Measurements from ENCODE around the gene PNPLA5.

- TF ChIP-seq PATZ1 (CRISPR knock-in tag; IDR thresholded peaks at IDR 0.05; ENCODE audit: borderline replicate concordance): no peak
- TF ChIP-seq, protein P1, sequence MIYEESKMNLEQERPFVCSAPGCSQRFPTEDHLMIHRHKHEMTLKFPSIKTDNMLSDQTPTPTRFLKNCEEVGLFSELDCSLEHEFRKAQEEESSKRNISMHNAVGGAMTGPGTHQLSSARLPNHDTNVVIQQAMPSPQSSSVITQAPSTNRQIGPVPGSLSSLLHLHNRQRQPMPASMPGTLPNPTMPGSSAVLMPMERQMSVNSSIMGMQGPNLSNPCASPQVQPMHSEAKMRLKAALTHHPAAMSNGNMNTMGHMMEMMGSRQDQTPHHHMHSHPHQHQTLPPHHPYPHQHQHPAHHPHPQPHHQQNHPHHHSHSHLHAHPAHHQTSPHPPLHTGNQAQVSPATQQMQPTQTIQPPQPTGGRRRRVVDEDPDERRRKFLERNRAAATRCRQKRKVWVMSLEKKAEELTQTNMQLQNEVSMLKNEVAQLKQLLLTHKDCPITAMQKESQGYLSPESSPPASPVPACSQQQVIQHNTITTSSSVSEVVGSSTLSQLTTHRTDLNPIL (CRISPR knock-in tag; IDR thresholded peaks at IDR 0.05; ENCODE audit: low read depth): no peak
- TF ChIP-seq ZFP3 (CRISPR knock-in tag; IDR thresholded peaks at IDR 0.05): no peak
- no peak for TF ChIP-seq ZFP30 (CRISPR knock-in tag; IDR thresholded peaks at IDR 0.05)
- TF ChIP-seq RARB (CRISPR knock-in tag; IDR thresholded peaks at IDR 0.05): no peak
- no peak for TF ChIP-seq TOX (CRISPR knock-in tag; IDR thresholded peaks at IDR 0.05; ENCODE audit: borderline replicate concordance)
- no peak for TF ChIP-seq ARNTL (CRISPR knock-in tag; IDR thresholded peaks at IDR 0.05; ENCODE audit: borderline replicate concordance, low read depth)
- TF ChIP-seq BACH2 (CRISPR knock-in tag; IDR thresholded peaks at IDR 0.05; ENCODE audit: borderline replicate concordance): no peak
- no peak for TF ChIP-seq PPARA (CRISPR knock-in tag; IDR thresholded peaks at IDR 0.05; ENCODE audit: borderline replicate concordance)
- no peak for TF ChIP-seq OSR1 (CRISPR knock-in tag; IDR thresholded peaks at IDR 0.05)
- TF ChIP-seq TSHZ2 (CRISPR knock-in tag; IDR thresholded peaks at IDR 0.05): no peak
- no peak for TF ChIP-seq GLIS3 (CRISPR knock-in tag; IDR thresholded peaks at IDR 0.05)
- TF ChIP-seq, protein P2, sequence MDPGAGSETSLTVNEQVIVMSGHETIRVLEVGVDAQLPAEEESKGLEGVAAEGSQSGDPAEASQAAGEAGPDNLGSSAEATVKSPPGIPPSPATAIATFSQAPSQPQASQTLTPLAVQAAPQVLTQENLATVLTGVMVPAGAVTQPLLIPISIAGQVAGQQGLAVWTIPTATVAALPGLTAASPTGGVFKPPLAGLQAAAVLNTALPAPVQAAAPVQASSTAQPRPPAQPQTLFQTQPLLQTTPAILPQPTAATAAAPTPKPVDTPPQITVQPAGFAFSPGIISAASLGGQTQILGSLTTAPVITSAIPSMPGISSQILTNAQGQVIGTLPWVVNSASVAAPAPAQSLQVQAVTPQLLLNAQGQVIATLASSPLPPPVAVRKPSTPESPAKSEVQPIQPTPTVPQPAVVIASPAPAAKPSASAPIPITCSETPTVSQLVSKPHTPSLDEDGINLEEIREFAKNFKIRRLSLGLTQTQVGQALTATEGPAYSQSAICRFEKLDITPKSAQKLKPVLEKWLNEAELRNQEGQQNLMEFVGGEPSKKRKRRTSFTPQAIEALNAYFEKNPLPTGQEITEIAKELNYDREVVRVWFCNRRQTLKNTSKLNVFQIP (CRISPR knock-in tag; IDR thresholded peaks at IDR 0.05; ENCODE audit: borderline replicate concordance, low read depth): no peak
- TF ChIP-seq ISL1 (CRISPR knock-in tag; IDR thresholded peaks at IDR 0.05): no peak
These were observed 30.3 kb downstream of the PNPLA5 start for GRCh38 chr22:43861529-43861928.

Measured in SK-N-SH treated with all-trans-retinoic acid at 6 μM for 48 hours (cell line).